IPS DF 6.9 (cell line): Measurements from ENCODE around the gene IFT122.
"Not testable (repeated sequence)": the region's sequence is repeated elsewhere in the genome, so short reads cannot be mapped to it uniquely, and the experiment has no call there.

Experiments used
- DNase-seq: peaks from one replicate; pipeline ENCODE4 v3.0.0-alpha.2; 2013; ENCODE audit warnings: low read depth, low spot score
- H3K27ac ChIP-seq: one replicate; pipeline ENCODE4 v1.5.1; 2013; ENCODE audit warnings: low read length, control low read depth
- H3K27me3 ChIP-seq: 2 replicates; pipeline ENCODE4 v1.6.1; 2013; ENCODE audit warnings: mild to moderate bottlenecking, low read length; ENCODE audit not compliant: control insufficient read depth, insufficient read depth
- H3K36me3 ChIP-seq: 2 replicates; pipeline ENCODE4 v1.6.1; 2013; ENCODE audit warnings: low read length; ENCODE audit not compliant: control insufficient read depth, insufficient read depth
- H3K4me1 ChIP-seq: 2 replicates; pipeline ENCODE4 v1.6.1; 2013; ENCODE audit warnings: low read length; ENCODE audit not compliant: control insufficient read depth, insufficient read depth
- H3K4me3 ChIP-seq: 2 replicates; pipeline ENCODE4 v1.5.1; 2013; ENCODE audit warnings: mild to moderate bottlenecking, low read length
- H3K9me3 ChIP-seq: 2 replicates; pipeline ENCODE4 v1.6.1; 2013; ENCODE audit warnings: low read length, inconsistent platforms; ENCODE audit not compliant: control insufficient read depth, insufficient read depth
- WGBS: extraction: QIAGEN DNeasy Blood & Tissue Kit; methylation state at CpG from one replicate; pipeline ENCODE4 v1.1.7; 2013; ENCODE audit warnings: mixed read lengths, missing lambda C conversion rate; ENCODE audit not compliant: insufficient read length, insufficient coverage; 5-methylcytosine and 5-hydroxymethylcytosine counted together

IFT122 gene

DNA sequence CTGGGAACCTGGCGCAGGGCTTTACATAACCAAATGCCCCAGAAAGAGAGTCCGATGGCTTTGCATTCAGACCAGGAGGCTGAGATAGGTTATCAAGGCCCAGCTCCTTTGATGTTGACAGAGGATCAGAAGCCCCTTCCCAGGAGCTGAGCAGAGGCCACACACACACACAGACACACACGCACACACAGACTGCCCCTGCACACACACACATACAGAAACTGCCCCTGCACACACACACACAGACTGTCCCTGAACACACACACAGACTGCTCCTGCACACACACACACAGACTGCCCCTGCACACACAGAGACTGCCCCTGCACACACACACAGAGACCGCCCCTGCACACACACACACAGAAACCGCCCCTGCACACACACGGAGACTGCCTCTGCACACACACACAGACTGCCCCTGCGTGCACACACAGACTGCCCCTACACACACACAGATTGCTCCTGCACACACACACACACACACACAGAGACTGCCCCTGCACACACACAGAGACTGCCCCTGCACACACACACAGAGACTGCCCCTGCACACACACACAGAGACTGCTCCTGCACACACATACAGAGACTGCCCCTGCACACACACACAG lies 75.9 kb downstream of the IFT122 start:
- H3K36me3 ChIP-seq, DNase-seq, H3K4me1 ChIP-seq, H3K27ac ChIP-seq, H3K4me3 ChIP-seq, H3K9me3 ChIP-seq, H3K27me3 ChIP-seq: not testable (repeated sequence)
- no CpG with 5 or more reads among the region's 7 CpGs for WGBS

DNA sequence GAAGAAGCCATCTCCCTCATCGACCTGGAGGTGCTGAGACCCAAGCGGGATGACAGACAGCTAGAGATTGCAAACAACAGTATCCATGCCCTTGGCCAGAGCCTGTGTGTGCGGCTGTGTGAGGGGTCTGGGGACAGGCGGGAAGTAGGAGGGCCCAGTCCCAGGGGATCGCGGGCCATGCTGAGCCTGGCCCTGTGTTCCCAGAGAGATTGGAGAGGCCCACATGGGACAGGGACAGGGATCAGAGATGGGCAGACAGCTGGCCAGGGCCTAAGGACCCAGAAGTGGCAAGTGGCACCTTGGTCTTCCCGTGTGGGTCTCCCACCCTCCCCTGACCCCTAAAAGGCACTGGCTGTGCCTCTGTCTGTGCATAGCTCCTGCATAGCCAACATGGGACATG lies 77.5 kb downstream of the IFT122 start:
- Histone ChIP-seq H3K27ac (no peak overlapping the region), H3K27me3 (no peaks in the 10 kb centered on the region), H3K4me3 (no peak overlapping the region), H3K4me1 (no peaks in the 10 kb centered on the region; the same call in 1 of the 2 replicates), H3K9me3 (no peaks in the 10 kb centered on the region), H3K36me3 (peaks cover 4% of the 10 kb centered on the region; the same call in 1 of the 2 replicates)
- WGBS, result no CpG with 5 or more reads among the region's 7 CpGs
- no peak for DNase-seq

DNA sequence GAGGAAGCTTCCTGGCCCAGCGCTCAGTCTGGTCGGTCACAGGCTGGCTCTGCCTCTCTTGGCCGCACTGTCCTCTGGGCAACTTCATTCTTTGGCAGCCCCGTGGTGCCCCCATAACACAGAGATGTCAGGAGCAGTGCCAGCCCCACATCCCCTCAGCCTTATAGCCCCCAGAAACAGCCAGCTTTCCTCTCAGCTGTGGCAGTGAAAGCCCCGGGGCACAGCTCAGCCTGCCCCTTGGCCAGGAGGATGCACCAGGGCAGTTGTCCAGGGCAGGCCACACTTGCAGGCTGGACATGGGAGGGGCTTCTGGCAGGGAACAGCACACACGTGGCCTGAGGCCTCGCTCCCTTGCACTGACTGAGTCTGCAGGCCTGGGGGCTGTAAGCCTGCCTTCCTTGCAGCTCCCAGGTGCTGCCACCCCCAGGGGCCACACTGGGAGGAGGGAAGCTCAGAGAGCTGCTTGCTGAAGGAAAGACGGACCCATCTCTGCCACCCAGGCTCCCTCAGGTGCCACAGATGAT lies 78.1 kb downstream of the IFT122 start:
- no CpG with 5 or more reads among the region's 8 CpGs for WGBS

GRCh38 chr3:129518581-129518980 lies 78.6 kb downstream of the IFT122 start:
- no CpG with 5 or more reads among the region's 8 CpGs for WGBS
- H3K4me3 ChIP-seq, result no peak overlapping the region

More for the DNA sequence above, 78.1 kb downstream of the IFT122 start:
- H3K36me3 ChIP-seq, result peaks cover 4% of the 10 kb centered on the region; the same call in 1 of the 2 replicates
- no peak for DNase-seq
- no peaks in the 10 kb centered on the region for H3K27me3 ChIP-seq
- no peak overlapping the region for H3K4me3 ChIP-seq
- H3K4me1 ChIP-seq, result no peaks in the 10 kb centered on the region; the same call in 1 of the 2 replicates
- no peaks in the 10 kb centered on the region for H3K9me3 ChIP-seq
- H3K27ac ChIP-seq, result no peak overlapping the region

DNA sequence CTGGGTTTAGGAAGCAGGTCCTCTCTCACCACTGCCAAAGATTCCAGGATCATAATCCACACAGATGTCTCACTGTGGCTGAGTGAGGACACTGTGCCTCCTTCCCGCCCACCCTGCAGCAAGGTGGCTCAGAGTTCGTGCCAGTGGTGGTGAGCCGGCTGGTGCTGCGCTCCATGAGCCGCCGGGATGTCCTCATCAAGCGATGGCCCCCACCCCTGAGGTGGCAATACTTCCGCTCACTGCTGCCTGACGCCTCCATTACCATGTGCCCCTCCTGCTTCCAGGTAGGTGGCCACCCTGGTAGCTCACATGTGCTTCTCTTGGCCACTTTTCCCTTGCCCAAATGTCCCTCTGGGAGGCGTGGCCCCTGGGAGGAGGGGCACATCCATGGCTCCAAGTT lies 79.4 kb downstream of the IFT122 start:
- peaks cover 2% of the 10 kb centered on the region; the same call in 1 of the 2 replicates for H3K36me3 ChIP-seq
- no peaks in the 10 kb centered on the region; the same call in 1 of the 2 replicates for H3K4me1 ChIP-seq
- no peak overlapping the region for H3K27ac ChIP-seq
- H3K9me3 ChIP-seq, result no peaks in the 10 kb centered on the region
- H3K4me3 ChIP-seq, result no peak overlapping the region
- no CpG with 5 or more reads among the region's 10 CpGs for WGBS
- no peaks in the 10 kb centered on the region for H3K27me3 ChIP-seq
- DNase-seq, result no peak

More at GRCh38 chr3:129518581-129518980, 78.6 kb downstream of the IFT122 start:
- H3K27me3 ChIP-seq, result no peaks in the 10 kb centered on the region
- H3K9me3 ChIP-seq, result no peaks in the 10 kb centered on the region
- no peak for DNase-seq
- H3K4me1 ChIP-seq, result no peaks in the 10 kb centered on the region; the same call in 1 of the 2 replicates
- peaks cover 4% of the 10 kb centered on the region; the same call in 1 of the 2 replicates for H3K36me3 ChIP-seq
- no peak overlapping the region for H3K27ac ChIP-seq

DNA sequence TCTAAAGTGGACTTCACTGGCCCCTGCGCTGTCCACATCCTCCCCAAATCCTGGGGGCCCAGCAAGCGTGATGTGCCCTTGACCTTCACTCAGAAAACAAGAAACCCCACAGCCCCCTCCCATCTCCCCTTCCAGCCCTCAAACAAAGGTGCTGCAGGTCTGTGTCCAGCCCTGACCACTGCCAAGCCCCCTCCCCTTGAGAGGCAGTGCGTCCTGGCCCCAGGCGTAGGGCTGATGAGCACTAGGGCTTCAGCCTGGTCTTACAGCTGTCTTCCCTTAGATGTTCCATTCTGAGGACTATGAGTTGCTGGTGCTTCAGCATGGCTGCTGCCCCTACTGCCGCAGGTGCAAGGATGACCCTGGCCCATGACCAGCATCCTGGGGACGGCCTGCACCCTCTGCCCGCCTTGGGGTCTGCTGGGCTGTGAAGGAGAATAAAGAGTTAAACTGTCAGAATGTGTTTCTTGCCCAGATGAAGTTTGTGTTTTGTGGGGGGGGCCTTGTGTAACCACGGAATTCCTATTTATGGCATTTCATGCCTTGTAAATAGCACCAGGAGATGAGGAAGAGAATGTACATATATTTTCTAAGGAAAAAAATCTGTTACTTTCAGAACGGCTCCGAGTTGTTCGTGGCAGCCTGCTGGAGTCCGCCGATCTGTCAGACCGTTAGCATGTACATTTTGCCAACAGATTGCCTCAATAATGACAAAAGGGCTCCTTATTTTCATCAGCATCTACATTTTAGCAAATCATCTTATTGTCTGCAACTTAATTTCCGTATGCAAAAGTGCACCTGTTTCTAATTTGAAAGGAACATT lies 80.1 kb downstream of the IFT122 start:
- H3K4me1 ChIP-seq, result no peaks in the 10 kb centered on the region; the same call in 1 of the 2 replicates
- H3K9me3 ChIP-seq, result no peaks in the 10 kb centered on the region
- no peak overlapping the region for H3K4me3 ChIP-seq
- WGBS, result no CpG with 5 or more reads among the region's 15 CpGs
- peaks cover 2% of the 10 kb centered on the region; the same call in 1 of the 2 replicates for H3K36me3 ChIP-seq
- DNase-seq, result no peak
- H3K27ac ChIP-seq, result no peak overlapping the region
- H3K27me3 ChIP-seq, result no peaks in the 10 kb centered on the region

DNA sequence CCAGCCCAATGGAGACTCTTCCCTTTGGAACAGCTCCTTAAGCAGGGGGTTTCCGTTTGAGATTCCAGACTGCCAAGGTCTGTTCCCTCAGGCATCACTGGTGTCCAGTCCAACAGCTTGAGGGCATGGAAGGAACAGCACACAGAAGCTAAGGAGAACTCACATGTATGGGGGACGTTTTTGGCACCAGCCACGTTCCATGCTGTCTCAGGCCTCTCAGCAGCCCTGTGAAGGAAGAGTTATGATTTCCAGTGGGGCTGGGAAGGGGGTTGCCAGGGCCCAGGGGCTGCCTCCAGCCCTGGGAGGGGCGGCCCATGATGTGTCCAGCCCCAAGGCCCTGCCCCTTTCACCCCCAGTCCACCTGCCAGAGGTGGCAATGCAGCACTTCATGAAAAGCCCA lies 80.9 kb downstream of the IFT122 start:
- Histone ChIP-seq H3K9me3 (no peaks in the 10 kb centered on the region), H3K27ac (no peak overlapping the region), H3K4me3 (no peak overlapping the region), H3K27me3 (no peaks in the 10 kb centered on the region), H3K36me3 (peaks cover under 1% of the 10 kb centered on the region; the same call in 1 of the 2 replicates), H3K4me1 (no peaks in the 10 kb centered on the region; the same call in 1 of the 2 replicates)
- no peak for DNase-seq
- WGBS, result no CpG with 5 or more reads among the region's 4 CpGs

GRCh38 chr3:129521611-129522010 lies 81.6 kb downstream of the IFT122 start:
- H3K27me3 ChIP-seq, result no peaks in the 10 kb centered on the region
- no peak overlapping the region for H3K4me3 ChIP-seq
- WGBS, result no CpG with 5 or more reads among the region's 8 CpGs
- H3K27ac ChIP-seq, result no peak overlapping the region
- H3K36me3 ChIP-seq, result no peaks in the 10 kb centered on the region
- peaks cover 1% of the 10 kb centered on the region; the same call in 1 of the 2 replicates for H3K4me1 ChIP-seq
- DNase-seq, result no peak
- no peaks in the 10 kb centered on the region for H3K9me3 ChIP-seq

DNA sequence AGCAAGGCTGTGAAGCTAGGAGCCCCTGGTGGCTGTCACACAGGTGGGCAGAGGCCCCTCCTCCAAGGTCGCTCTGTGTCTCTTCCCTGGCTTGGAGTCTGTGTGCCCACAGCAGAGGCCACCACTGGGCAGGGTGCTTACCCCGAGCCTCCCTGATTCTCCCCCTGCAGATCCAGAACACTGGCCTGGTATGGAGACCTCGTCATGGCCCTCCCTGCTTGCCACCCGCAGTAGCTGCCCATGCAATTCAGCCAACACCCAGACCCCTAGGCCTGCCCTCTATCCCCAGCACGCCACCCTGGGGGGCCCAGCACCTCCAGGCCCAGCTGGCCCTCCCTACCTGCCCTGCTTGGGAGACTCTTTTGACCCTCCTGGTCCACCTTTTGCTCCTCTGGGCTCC lies 82.9 kb downstream of the IFT122 start:
- DNase-seq, result no peak
- H3K36me3 ChIP-seq, result no peaks in the 10 kb centered on the region
- no peak overlapping the region for H3K4me3 ChIP-seq
- no peaks in the 10 kb centered on the region for H3K27me3 ChIP-seq
- WGBS, result no CpG with 5 or more reads among the region's 5 CpGs
- H3K27ac ChIP-seq, result no peak overlapping the region
- H3K4me1 ChIP-seq, result peaks cover 1% of the 10 kb centered on the region; the same call in 1 of the 2 replicates
- no peaks in the 10 kb centered on the region for H3K9me3 ChIP-seq

DNA sequence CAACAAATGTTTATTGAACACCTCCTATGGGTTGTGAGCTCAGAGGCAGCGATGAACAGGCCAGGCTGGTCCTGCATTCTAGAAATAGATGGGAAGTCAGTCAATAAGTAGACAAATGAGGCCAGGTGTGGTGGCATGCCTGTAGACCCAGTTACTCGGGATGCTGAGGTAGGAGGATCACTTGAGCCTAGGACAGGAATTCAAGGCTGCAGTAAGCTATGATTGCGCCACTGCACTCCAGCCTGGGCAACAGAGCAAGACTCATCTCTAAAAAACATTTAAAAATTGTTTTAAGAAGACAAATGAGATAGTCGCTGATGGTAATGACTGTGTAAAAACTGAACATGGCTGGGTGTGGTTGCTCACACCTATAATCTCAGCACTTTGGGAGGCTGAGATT lies 84.1 kb downstream of the IFT122 start:
- no peaks in the 10 kb centered on the region for H3K9me3 ChIP-seq
- no peak for DNase-seq
- WGBS, result no CpG with 5 or more reads among the region's 4 CpGs
- peaks cover 1% of the 10 kb centered on the region; the same call in 1 of the 2 replicates for H3K4me1 ChIP-seq
- H3K36me3 ChIP-seq, result no peaks in the 10 kb centered on the region
- no peak overlapping the region for H3K4me3 ChIP-seq
- H3K27me3 ChIP-seq, result no peaks in the 10 kb centered on the region
- H3K27ac ChIP-seq, result no peak overlapping the region
